Heart right ventricle (tissue), 16 donors: ENCODE results near the gene LATS1. TPM values are rescaled to one million over a fixed set of nuclear protein-coding genes. Genes with fewer than 3 reads are reported as not detected.

Experiments
- ATAC-seq, 8 donors: fragments of 200-7000 bp; cut with Tn5 transposase; one replicate each; pipeline ENCODE4 v1.9.1; 2020; ENCODE audit warnings: mild to moderate bottlenecking in 8 of 8, moderate library complexity in 8 of 8, moderate number of reproducible peaks in 1 of 8
- DNase-seq, 2 donors: peaks; one replicate each; pipeline ENCODE4 v3.0.0-alpha.2; 2020
- H3K27ac ChIP-seq, 10 donors: fragments of 200-600 bp; sonication (generic) in 2 of 10; one replicate each; pipeline versions ENCODE4 v1.5.0 to v1.8.0; 2020 to 2022; ENCODE audit warnings: mild to moderate bottlenecking in 3 of 10
- H3K27me3 ChIP-seq, 7 donors: fragments of 200-600 bp; one replicate each; pipeline ENCODE4 v1.8.0; 2021 to 2022; ENCODE audit warnings: mild to moderate bottlenecking in 2 of 7
- H3K36me3 ChIP-seq, 9 donors: fragments of 200-600 bp; sonication (generic) in 1 of 9; one replicate each; pipeline versions ENCODE4 v1.5.0 to v1.8.0; 2020 to 2022; ENCODE audit warnings: mild to moderate bottlenecking in 2 of 9
- H3K4me1 ChIP-seq, 9 donors: fragments of 200-600 bp; sonication (generic) in 1 of 9; one replicate each; pipeline versions ENCODE4 v1.5.0 to v1.8.0; 2020 to 2022; ENCODE audit warnings: mild to moderate bottlenecking in 4 of 9
- H3K4me3 ChIP-seq, 10 donors: fragments of 200-600 bp; sonication (generic) in 2 of 10; one replicate each; pipeline versions ENCODE4 v1.5.0 to v1.8.0; 2020 to 2022; ENCODE audit warnings: mild to moderate bottlenecking in 7 of 10, moderate library complexity in 2 of 10
- H3K9me3 ChIP-seq, 11 donors: fragments of 200-600 bp in 10 of 11; sonication (generic) in 2 of 11; one replicate each; pipeline versions ENCODE4 v1.5.0 to v1.8.0; 2013 to 2022; ENCODE audit warnings: mild to moderate bottlenecking in 2 of 11, control low read depth in 1 of 11, moderate library complexity in 1 of 11
- CTCF ChIP-seq, 9 donors: fragments of 200-600 bp; sonication (generic) in 2 of 9; IDR thresholded peaks; one replicate each; pipeline versions ENCODE4 v1.5.0 to v1.8.0; 2021 to 2022; ENCODE audit warnings: antibody characterized with exemption in 9 of 9, mild to moderate bottlenecking in 5 of 9, moderate library complexity in 1 of 9
- WGBS, 2 donors: extraction: QIAGEN DNeasy Blood & Tissue Kit; methylation state at CpG; one replicate each; pipeline ENCODE4 v1.1.7; 2013; ENCODE audit warnings: inconsistent platforms in 1 of 2; 5-methylcytosine and 5-hydroxymethylcytosine counted together
- intact Hi-C, 10 donors: fragments of 100-400 bp; cut with DNase I; formaldehyde crosslinking; loops; one replicate each; pipeline versions ENCODE4 v1.11.1 to v1.14.2; 2022
- polyA plus RNA-seq, 2 donors: library from polyadenylated mRNA; stranded (reverse); fragments of 200-250 nt; gene quantifications; one replicate each; pipeline ENCODE4 v1.2.3, GENCODE V29; 2013
- total RNA-seq, 10 donors: library from RNA; stranded (reverse); fragmentation: NEBNext Ultra II Directional in 3 of 10; extraction: Animal tissue kit (Norgen Biotek cat#: 25700) in 3 of 10; gene quantifications; one replicate each; pipeline versions ENCODE4 v1.2.1 to v1.2.4, GENCODE V29; 2021 to 2023
- donor health status: Arrhythmogenic right ventricular cardiomyopathy.
- donor health status: ischemic (EF 13 %, LVEDD 7.1; RV severe dilation, severe dysfunction).
- donor health status: healthy with polysubstance abuse.
- donor health status: DM: no; HTN: yes; CAD: no.
- donor health status: DM: no; HTN: no; CAD: no.
- donor health status: ischemic (EF 25% LVEDD 6.9; RV normal size, moderate dysfunction).
- donor health status: ischemic (EF 25% LVEDD 5.7; RV mildly dilated, moderate dysfunction).
- donor health status: healthy.
- donor health status: DM: yes; HTN: yes; CAD: no.
- donor health status: Ischemic cardiomyopathy.
- donor health status: ischemic (EF 35%, LVEDD 5.7; RV mildly dilated, moderate dysfunction).
- donor health status: nonischemic (EF 11% LVEDD 7.7; RV severe dilation, severe dysfunction).
- donor health status: DM: yes; HTN: yes; CAD: no.
- donor health status: PGD.
- donor health status: ischemic (EF 29% LVEDD 5.4; RV normal size, mild dysfunction).
- donor health status: nonischemic (EF 23%, LVEDD 6.1; RV moderate dilation, normal function).

Gene LATS1
- total and polyA plus RNA-seq, 12 donors, result 2.9 to 16.9 (median 12.8) TPM

- WGBS, 2 donors, result 82 to 83% methylated on average over 2 of the region's 2 CpGs
- TF ChIP-seq CTCF (IDR thresholded peaks at IDR 0.05), result no peak
- DNase-seq (no peak), ATAC-seq (no peak)
- peaks cover 0 to 8% (median 0%) of the 10 kb centered on the region in 9 donors for H3K4me1 ChIP-seq
- H3K27ac ChIP-seq, result no peak overlapping the region
- H3K27me3 ChIP-seq, result no peaks in the 10 kb centered on the region
- intact Hi-C loops, result no loop called here
- no peak overlapping the region for H3K4me3 ChIP-seq
- H3K36me3 ChIP-seq, result peaks cover 0 to 64% (median 17%) of the 10 kb centered on the region in 9 donors
- H3K9me3 ChIP-seq, result no peaks in the 10 kb centered on the region
These were observed 81.8 kb downstream of the LATS1 start for GRCh38 chr6:149636124-149636523.

- no peaks in the 10 kb centered on the region for H3K27me3 ChIP-seq
- no peak for TF ChIP-seq CTCF (IDR thresholded peaks at IDR 0.05)
- peaks cover 0 to 80% (median 17%) of the 10 kb centered on the region in 9 donors for H3K36me3 ChIP-seq
- intact Hi-C loops, result no loop called here
- no peak overlapping the region for H3K4me3 ChIP-seq
- H3K27ac ChIP-seq, result no peak overlapping the region
- H3K4me1 ChIP-seq, result peaks cover 0 to 1% (median 0%) of the 10 kb centered on the region in 9 donors
- no peaks in the 10 kb centered on the region for H3K9me3 ChIP-seq
- no peak for ATAC-seq
- DNase-seq, result no peak
- WGBS, 2 donors, result 96 to 100% methylated on average over 1 of the region's 1 CpG
These were observed 83.6 kb downstream of the LATS1 start for GRCh38 chr6:149634315-149634714.

- no peak for ATAC-seq
- DNase-seq, result no peak
- Histone ChIP-seq H3K4me3 (no peak overlapping the region), H3K4me1 (peaks cover 0 to 5% (median 0%) of the 10 kb centered on the region in 9 donors), H3K27ac (peak overlapping the region in 1 of 10 donors; percentile 27), H3K27me3 (no peaks in the 10 kb centered on the region), H3K9me3 (no peaks in the 10 kb centered on the region), H3K36me3 (peaks cover 0 to 74% (median 6%) of the 10 kb centered on the region in 9 donors)
- 91 to 94% methylated on average over 4 of the region's 4 CpGs for WGBS, 2 donors
- no peak for TF ChIP-seq CTCF (IDR thresholded peaks at IDR 0.05)
- intact Hi-C loops, result no loop called here
These were observed 88.9 kb downstream of the LATS1 start for GRCh38 chr6:149628875-149629510.

GRCh38 chr6:149627672-149628071, 90.2 kb downstream of the LATS1 start:
- Histone ChIP-seq H3K36me3 (peaks cover 0 to 76% (median 14%) of the 10 kb centered on the region in 9 donors), H3K27ac (no peak overlapping the region), H3K27me3 (no peaks in the 10 kb centered on the region), H3K9me3 (no peaks in the 10 kb centered on the region), H3K4me3 (no peak overlapping the region), H3K4me1 (peaks cover 0 to 5% (median 0%) of the 10 kb centered on the region in 9 donors)
- no peak for TF ChIP-seq CTCF (IDR thresholded peaks at IDR 0.05)
- intact Hi-C loops, result no loop called here
- DNase-seq, result no peak
- no peak for ATAC-seq
